ENCODE data around the gene PSME4. TPM values are rescaled to one million over a fixed set of nuclear protein-coding genes. Genes with fewer than 3 reads are reported as not detected.

Gene PSME4
- total RNA-seq, 4 donors from 2014 or later, result 28.5 to 44.8 (median 32.4) TPM

DNA sequence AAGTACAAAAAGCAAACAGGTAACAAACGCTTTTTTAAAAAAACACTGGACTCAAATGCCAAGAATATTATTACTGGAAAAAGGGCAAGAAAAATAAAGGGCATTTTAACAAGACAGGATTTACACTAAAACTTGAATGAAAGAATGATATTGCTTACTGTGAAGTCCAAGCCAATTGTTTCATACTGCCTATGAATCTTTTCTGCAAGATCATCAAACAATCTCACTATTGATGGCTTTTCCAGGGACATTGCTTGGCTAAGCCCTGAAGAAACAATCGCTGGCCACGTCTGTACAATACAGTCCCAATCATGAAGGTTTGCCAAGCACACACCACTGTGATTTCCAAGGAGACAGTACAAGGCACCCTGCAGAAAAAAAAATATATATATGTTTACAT, 69.6 kb downstream of the PSME4 start:
- Histone ChIP-seq H3K27ac (no peak overlapping the region), H3K9me3 (no peaks in the 10 kb centered on the region), H3K27me3 (no peaks in the 10 kb centered on the region), H3K4me1 (no peaks in the 10 kb centered on the region), H3K4me3 (no peak overlapping the region), H3K36me3 (peaks cover 0 to 82% (median 35%) of the 10 kb centered on the region in 4 donors)
- intact Hi-C loops (cut with DNase I; ENCODE audit: low total_unique reads), result no loop called here
- DNase-seq, result no peak
- 73 to 91% methylated on average over 3 of the region's 3 CpGs for WGBS, 2 donors (ENCODE audit: low coverage in 1 of 2)
- in situ Hi-C loops (cut with MboI; ENCODE audit: low pct_ligation_motif_present in 1 of 4, low pct_unique_long_range_greater_than_20kb in 1 of 4, low sequenced_read_pairs in 3 of 4), result no loop called here
- TF ChIP-seq EP300 (IDR thresholded peaks at IDR 0.05; ENCODE audit: low read depth) (no peak), POLR2A (IDR thresholded peaks at IDR 0.05) (no peak), POLR2AphosphoS5 (IDR thresholded peaks at IDR 0.05) (no peak)
- TF ChIP-seq, protein P1, sequence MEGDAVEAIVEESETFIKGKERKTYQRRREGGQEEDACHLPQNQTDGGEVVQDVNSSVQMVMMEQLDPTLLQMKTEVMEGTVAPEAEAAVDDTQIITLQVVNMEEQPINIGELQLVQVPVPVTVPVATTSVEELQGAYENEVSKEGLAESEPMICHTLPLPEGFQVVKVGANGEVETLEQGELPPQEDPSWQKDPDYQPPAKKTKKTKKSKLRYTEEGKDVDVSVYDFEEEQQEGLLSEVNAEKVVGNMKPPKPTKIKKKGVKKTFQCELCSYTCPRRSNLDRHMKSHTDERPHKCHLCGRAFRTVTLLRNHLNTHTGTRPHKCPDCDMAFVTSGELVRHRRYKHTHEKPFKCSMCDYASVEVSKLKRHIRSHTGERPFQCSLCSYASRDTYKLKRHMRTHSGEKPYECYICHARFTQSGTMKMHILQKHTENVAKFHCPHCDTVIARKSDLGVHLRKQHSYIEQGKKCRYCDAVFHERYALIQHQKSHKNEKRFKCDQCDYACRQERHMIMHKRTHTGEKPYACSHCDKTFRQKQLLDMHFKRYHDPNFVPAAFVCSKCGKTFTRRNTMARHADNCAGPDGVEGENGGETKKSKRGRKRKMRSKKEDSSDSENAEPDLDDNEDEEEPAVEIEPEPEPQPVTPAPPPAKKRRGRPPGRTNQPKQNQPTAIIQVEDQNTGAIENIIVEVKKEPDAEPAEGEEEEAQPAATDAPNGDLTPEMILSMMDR (IDR thresholded peaks at IDR 0.05), result no peak

DNA sequence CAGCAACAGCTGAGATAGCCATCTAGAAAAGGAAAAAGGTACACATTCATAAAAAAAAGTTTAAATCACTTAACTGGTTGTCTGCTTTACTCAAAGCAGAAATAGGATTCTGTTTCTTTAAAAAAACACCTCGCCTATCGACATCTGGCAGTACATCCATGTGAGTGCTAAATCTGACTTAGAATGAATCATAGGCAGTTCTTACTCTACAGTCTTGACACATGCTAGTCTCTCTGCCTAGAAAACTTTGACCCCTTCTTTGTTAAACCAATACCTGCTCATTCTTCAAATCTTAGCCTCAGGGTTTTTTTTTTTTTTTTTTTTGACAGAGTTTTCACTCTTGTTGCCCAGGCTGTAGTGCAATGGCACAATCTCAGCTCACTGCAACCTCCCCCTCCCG, 73.9 kb downstream of the PSME4 start:
- intact Hi-C loops (cut with DNase I; ENCODE audit: low total_unique reads), result no loop called here
- TF ChIP-seq POLR2AphosphoS5 (IDR thresholded peaks at IDR 0.05) (no peak), EP300 (IDR thresholded peaks at IDR 0.05; ENCODE audit: low read depth) (no peak), POLR2A (IDR thresholded peaks at IDR 0.05) (no peak)
- TF ChIP-seq, protein P1 (IDR thresholded peaks at IDR 0.05), result no peak
- Histone ChIP-seq H3K36me3 (peaks cover 0 to 74% (median 36%) of the 10 kb centered on the region in 4 donors), H3K27me3 (no peaks in the 10 kb centered on the region), H3K27ac (no peak overlapping the region), H3K4me1 (no peaks in the 10 kb centered on the region), H3K4me3 (no peak overlapping the region), H3K9me3 (no peaks in the 10 kb centered on the region)
- in situ Hi-C loops (cut with MboI; ENCODE audit: low pct_ligation_motif_present in 1 of 4, low pct_unique_long_range_greater_than_20kb in 1 of 4, low sequenced_read_pairs in 3 of 4), result no loop called here
- 70% methylated on average over 2 to 3 of the region's 3 CpGs for WGBS, 2 donors (ENCODE audit: low coverage in 1 of 2)
- DNase-seq, result no peak

DNA sequence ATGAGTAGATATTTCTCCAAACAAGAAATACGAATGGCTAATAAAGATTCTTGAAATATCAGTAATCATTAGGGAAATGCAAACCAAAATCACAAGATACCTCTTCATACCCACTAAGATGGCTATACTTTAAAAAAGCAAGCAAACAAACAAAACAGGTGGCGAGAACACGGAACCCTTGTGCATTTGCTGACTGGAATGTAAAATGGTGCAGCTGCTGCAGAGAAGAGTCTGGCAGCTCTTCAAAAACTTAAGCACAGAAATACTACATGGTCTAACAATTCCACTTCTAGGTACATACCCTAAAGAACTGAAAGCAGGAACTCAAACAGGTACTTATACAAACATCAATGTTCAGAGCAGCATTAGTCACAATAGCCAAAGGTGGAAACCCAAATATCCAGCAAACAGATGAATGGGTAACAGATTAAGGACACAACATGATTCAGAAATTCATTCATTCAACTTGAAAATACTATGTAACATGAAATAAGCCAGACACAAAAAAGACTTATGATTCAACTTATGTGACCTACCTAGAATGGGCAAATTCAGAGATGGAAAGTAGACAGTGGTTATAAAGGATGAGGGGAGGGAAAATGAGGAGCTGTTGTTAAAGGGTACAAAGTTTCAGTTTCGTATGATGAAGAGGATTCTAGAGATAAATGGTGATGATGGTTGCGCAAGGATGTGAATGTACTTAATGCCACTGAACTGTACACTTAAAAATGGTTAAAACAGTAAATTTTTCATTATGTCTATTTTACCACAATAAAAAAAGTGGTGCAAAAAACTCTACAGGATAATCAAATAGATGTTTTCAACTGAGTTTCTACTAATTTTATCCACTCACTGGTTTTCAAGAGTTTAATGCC, 84.2 kb downstream of the PSME4 start:
- in situ Hi-C loops (cut with MboI; ENCODE audit: low pct_ligation_motif_present in 1 of 4, low pct_unique_long_range_greater_than_20kb in 1 of 4, low sequenced_read_pairs in 3 of 4) (no loop called here), intact Hi-C loops (cut with DNase I; ENCODE audit: low total_unique reads) (no loop called here)
- H3K9me3 ChIP-seq, result no peaks in the 10 kb centered on the region
- peaks cover 1 to 79% (median 29%) of the 10 kb centered on the region in 4 donors for H3K36me3 ChIP-seq
- 88 to 91% methylated on average over 5 of the region's 5 CpGs for WGBS, 2 donors (ENCODE audit: low coverage in 1 of 2)
- DNase-seq, result no peak
- TF ChIP-seq EP300 (IDR thresholded peaks at IDR 0.05; ENCODE audit: low read depth) (no peak), POLR2A (IDR thresholded peaks at IDR 0.05) (no peak), POLR2AphosphoS5 (IDR thresholded peaks at IDR 0.05) (no peak)
- TF ChIP-seq, protein P1 (IDR thresholded peaks at IDR 0.05), result no peak
- H3K27me3 ChIP-seq, result no peaks in the 10 kb centered on the region
- H3K27ac ChIP-seq, result no peak overlapping the region
- H3K4me3 ChIP-seq, result no peak overlapping the region
- no peaks in the 10 kb centered on the region for H3K4me1 ChIP-seq

DNA sequence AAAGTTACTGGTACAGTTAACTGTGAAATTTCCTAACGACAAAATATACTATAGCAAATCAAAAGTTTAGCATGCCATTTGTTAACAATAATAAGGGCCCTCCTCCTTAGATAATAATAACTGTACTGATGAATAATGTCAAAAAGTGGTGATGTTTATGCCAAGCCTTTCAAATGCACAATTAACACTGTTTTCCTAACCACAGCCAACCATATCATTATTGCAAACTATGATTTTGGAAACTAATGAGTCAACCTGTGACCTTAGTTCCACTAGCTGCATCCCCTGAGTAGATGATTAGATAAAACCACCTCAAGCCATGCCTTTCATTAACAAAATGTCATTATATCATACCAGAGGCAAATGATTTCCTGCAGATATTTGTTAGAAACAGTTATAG, 85.9 kb downstream of the PSME4 start:
- peaks cover 1 to 64% (median 22%) of the 10 kb centered on the region in 4 donors for H3K36me3 ChIP-seq
- no peaks in the 10 kb centered on the region for H3K4me1 ChIP-seq
- in situ Hi-C loops (cut with MboI; ENCODE audit: low pct_ligation_motif_present in 1 of 4, low pct_unique_long_range_greater_than_20kb in 1 of 4, low sequenced_read_pairs in 3 of 4), result no loop called here
- H3K27me3 ChIP-seq, result no peaks in the 10 kb centered on the region
- intact Hi-C loops (cut with DNase I; ENCODE audit: low total_unique reads), result no loop called here
- TF ChIP-seq, protein P1 (IDR thresholded peaks at IDR 0.05), result no peak
- no peak overlapping the region for H3K4me3 ChIP-seq
- no peak for DNase-seq
- no peak overlapping the region for H3K27ac ChIP-seq
- WGBS, 2 donors (ENCODE audit: low coverage in 1 of 2), result 80 to 97% methylated on average over 1 of the region's 1 CpG
- H3K9me3 ChIP-seq, result no peaks in the 10 kb centered on the region
